GM19240 (cell line): ENCODE measurements around the gene TNS1.
A peak's percentile ranks its signal among the peaks of the same experiment; 100 is the strongest.
"Not testable (repeated sequence)": the region's sequence is repeated elsewhere in the genome, so short reads cannot be mapped to it uniquely, and the experiment has no call there.

ENCODE experiments used
- DNase-seq: peaks from one replicate; pipeline ENCODE4 v3.0.0; 2011; ENCODE audit warnings: low spot score; ENCODE audit not compliant: insufficient read length

TNS1 gene

DNA sequence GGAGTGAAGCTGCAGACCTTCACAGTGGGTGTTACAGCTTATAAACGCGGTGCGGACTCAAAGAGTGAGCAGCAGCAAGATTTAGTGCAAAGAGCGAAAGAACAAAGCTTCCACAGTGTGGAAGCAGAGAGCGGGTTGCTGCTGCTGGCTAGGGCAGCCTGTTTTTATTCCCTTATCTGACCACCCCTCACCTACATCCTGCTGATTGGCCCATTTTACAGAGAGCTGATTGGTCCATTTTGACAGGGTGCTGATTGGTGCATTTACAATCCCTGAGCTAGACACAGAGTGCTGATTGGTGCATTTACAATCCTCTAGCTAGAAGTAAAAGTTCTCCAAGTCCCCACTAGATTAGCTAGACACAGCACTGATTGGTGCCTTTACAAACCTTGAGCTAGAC, 216.2 kb downstream of the TNS1 start:
- not testable (repeated sequence) for DNase-seq

DNA sequence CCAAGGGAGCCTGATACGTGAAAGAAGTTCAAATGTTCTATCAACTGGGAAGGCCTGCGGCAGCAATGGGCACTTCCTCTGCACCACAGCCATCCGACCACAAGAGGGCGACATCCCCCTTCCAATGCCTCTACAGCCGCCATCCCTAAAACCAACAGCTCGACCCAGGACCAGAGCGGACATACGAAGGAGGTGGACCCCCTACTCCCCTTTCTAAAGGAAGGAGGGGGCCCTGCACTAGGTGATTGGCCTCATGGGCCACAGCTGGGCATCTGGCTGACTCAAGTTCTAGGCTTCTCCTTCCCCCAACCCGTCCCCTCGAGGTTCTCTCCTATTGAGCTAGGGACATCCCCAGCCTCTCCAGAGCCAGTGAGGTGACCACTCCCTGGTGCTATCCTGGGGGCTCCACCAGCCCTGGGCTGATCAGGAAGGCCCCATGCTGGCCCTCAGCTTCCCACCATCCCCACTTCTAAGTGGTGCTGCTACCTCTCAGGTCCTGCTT, 217.2 kb downstream of the TNS1 start:
- DNase-seq, result peak; percentile 61

DNA sequence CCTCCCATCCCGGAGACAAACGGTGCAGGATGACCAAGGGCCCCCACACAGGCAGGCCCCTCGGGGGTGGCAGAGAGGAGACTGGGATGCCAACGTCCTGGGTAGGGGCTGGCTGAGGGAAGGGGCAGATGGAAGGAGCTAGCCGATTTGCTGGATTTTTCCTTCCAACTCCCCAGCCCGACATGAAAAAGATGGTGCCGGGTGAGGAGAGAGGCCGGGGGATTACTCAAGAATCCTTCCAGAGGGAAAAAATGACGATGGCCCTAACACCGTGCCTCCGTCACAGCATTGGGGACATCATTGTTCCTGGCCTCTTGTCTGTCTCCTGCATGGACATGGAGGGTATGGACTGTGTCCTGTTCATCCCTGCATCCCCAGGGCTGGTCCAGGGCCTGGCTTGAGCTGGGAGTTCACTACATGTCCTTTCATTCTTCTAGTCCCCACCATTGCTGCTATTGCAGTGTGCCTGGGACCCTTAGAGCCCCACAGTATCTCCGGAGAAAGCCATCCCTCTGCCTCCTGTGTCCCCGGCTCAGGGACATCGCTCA, 217.7 kb downstream of the TNS1 start:
- no peak for DNase-seq

DNA sequence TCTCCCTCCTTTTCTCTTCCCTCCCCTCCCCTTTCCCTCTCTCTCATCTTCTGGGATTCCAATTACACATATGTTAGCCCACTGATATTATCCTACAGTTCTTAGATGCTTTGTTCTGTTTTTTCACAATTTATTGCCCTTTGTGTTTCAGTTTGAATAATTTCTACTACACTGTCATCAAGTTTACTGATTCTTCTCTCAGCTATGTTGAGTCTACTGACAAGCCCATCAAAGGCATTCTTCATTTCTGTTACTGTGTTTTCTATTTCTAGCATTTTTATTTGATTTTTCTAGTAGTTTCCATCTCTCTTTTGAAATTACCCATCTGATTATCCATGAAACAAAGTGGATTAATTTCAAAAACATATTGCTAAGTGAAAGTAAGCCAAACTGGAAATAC, 219.6 kb downstream of the TNS1 start:
- DNase-seq, result no peak

DNA sequence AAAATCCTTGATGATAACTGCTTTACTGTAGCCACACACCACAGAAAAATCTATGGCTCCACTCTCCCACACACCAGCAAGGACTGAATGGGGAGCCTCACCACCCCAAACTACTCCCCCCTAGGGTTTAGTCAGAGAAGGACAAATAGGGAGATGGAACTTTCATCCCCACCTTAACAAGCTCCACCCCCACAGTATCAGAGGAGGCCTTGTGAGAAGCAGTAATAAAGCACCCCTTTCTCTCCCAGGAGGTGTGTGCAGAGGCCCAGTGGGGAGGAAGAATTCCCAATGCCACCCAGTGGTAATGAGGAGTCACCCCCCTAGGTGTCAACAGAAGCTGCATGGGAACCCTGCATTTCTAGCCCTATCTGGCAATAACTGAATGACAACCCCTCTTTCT, 224.9 kb downstream of the TNS1 start:
- DNase-seq, result no peak

DNA sequence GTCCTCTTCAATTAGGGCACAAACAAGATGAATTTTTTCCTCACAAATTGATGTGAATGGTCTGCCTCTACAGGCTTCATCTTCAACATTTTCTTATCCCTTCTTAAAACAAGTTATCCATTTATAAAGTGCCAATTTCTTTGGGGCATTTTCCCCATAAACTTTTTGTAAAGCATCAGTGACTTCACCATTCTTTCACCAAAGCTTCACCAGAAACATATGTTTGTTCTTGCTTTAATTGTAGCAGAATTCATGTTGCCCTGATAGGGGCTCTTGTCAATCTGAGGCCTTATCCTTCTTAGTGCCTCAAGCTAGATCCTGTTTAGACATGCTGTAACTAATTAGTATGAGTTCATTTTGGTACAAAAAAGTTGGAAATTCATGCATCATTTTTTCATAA, 226.2 kb downstream of the TNS1 start:
- no peak for DNase-seq

DNA sequence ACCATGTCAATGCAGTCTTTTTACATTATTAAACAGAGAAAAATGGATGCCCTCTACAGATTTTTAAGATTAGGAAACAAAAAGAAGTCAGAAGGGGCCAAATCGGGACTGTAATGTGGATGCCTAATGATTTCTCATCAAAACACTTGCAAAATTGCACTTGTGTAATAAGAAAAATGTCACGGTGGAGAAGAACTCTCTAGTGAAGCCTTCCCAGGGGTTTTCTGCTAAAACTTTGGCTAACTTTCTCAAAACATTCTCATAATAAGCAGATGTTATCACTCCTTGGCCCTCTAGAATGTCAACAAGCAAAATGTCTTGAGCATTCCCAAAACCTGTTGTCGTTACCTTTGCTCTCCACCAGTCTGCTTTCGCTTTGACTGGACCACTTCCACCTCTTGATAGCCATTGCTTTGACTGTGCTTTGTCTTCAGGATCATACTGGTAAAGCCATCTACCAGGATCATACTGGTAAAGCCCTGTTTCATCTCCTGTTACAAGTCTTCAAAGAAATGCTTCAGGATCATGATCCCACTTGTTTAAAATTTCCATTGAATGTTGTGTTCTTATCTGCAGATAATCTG, 226.8 kb downstream of the TNS1 start:
- DNase-seq, result no peak

DNA sequence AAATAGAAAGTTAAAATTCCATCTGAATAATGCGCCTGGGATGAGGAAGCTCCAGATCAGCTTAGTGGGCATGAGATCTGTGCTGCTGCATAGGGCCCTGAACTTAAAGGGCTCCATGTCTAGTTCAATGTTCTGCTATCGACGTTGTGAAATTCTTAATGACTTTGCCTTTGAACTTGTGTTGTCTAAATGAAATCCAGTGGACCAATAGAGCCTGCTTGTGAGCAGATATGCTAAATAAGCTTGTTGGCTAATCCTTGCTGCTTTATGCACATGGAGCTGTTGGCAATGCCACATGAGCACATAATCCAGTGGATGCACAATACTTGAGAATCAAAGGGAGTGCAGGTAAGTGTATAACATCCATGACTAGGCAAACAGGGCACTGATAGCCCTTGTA, 228.6 kb downstream of the TNS1 start:
- DNase-seq, result no peak

DNA sequence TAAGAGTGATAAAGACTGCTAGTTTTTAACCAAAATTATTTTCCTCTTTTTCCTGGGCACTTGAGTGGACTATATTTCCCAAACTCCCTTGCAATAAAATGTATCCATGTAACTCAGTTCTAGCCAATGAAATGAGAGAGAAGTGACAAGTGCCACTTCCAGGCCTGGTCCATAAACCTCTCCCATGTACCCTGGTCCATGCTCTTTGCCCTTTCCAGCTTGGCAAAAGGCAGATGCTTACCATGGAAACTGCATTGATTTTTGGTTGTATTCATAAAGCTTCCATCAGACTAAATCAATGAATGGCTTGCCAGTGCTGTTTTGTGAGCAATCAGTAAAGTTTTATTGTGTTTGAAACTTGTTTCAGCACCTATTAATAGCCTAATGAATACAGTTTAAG, 229.3 kb downstream of the TNS1 start:
- DNase-seq, result no peak

DNA sequence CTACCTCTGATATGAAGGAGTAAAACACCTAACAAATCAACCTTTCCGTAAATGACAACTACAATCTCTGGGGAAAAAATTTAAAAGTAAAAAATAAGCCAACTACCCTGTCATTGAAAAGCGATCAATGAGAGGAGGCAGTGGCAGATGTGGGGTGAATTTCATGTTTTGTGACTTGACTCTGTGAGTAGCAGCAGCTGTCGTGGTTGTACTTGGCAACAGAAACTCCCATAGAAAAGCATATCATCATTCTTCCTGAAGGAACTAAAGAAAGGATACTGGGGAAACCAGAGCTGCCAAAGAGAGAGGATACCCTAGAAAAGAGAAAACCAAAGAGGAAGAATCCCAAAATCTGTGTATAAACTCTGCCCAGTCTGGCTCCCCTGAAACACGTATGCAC, 236.4 kb downstream of the TNS1 start:
- no peak for DNase-seq

DNA sequence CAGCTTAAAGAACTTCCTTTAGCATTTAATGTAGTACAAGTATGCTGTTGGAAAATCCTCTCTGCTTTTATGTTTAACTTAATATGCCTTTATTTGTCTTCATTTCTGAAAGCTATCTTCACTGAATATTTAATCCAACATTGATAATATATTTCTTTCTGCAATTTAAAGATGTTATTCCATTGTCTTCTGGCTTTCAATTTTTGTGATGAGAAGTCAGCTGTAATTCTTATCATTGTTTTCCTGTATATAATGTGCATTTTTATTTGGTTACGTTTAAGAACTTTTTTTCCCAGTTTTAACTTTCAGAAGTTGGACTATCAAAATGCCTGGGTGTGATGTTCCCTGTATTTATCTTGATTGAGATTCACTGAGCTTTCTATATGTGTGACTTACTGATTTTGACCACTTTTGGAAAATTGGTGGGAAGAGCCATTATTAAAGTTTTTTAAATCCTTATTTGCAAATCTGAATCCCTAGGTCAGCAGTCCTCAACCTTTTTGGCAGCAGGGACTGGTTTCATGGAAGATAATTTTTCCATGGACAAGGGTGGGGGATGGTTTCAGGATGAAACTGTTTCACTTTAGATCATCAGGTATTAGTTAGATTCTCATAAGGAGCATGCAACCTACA, 241.0 kb downstream of the TNS1 start:
- DNase-seq, result no peak

DNA sequence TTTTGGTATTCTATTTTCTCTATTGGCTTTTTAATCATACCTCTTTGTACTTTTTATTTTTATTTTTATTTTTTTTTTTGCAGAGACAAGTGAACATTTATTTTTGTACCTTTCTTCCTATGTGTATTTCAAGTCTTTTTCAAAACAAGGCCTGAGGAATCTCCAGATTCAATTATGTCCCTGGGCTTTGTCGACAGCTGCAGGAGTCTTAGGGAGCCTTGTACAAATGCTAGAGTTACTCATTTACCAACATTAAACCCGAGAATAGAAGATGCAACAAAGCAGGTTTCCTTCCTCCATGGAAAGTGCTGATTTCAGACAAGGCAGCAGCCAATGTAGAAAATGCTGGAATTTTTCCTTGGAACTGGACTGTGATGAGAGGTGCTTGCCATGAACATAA, 242.8 kb downstream of the TNS1 start:
- DNase-seq, result no peak

DNA sequence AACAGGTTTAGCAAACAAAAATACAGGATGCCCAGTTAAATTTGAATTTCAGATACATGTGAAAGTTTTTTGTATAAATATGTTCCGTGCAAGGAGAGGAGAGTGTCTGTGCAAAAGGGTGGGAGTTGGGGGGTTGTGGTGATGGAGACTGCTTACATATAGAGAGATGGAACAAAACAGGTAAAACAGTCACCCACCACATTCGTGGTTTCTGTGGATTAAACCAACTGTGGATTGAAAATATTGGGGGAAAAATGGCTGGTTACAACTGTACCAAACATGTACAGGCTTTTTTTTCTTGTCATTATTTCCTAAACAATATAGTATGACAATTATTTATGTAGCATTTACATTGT, 245.7 kb downstream of the TNS1 start:
- no peak for DNase-seq

DNA sequence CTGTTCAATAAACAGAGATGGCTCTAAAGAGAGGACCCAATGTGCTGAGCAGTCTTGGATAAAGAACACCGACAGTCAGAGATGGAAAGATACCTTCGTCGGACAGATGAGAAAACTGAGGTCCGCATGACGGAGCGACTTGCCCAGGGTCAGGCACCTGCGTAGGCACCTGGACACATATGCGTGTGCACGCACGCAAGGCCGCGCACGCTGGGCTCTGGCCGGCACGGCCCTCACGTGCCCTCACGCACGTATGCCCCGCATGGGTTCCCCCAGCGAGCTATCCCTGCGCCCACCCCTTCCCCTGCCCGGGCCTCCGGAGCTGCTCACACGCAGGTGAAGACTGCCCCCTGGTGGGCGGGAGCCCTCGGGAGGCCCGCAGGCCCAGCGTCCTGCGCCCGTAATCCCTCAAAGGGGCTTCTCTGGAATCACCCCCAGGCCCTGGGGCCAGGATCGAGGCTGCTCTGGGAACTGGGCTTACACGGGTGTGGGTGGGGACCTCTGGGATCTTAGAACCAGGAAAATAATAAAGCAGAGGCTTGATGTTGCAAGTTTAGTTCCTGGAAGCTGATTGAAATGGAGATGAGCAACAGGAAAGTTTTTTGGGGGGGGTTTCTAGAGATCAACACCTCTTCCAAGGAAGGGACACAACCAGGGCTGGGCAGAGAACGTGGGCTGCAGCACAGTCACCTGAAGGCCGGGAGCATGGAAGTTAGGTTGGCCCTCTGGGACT, 246.3 kb downstream of the TNS1 start:
- peak; percentile 66 for DNase-seq

DNA sequence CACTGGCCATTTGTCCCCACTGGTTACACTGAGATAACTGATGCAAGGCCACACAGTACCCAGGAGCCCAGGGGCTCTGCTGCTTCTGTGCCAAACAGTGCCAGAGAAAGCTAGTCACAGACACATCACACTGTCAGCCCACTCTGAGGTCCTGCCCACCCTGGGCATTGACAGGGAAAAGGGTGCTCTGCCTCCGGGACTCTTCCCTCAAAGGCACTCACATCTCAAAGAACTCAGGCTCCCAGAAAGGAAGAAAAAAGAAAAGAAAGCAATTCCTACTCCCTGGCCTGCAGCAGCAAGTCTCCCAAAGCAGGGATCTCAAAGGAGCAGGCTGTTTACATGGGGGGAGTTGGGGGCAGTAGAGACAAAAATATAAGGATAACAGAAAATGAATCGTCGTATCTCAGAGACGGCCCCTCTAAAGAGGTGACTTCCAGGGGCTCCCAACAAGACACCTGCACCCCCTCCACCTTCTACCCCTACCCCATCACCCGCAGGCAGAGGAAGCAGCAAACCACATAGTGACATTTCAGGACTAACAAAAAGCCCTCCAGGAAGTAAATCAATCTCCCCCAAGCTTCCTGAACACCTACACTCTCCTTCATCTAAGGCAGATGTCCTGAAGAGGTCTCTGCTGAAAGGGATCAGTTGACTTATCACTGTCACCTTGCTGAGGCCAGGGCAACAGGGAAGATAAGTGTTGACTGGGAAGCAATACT, 247.6 kb downstream of the TNS1 start:
- no peak for DNase-seq

DNA sequence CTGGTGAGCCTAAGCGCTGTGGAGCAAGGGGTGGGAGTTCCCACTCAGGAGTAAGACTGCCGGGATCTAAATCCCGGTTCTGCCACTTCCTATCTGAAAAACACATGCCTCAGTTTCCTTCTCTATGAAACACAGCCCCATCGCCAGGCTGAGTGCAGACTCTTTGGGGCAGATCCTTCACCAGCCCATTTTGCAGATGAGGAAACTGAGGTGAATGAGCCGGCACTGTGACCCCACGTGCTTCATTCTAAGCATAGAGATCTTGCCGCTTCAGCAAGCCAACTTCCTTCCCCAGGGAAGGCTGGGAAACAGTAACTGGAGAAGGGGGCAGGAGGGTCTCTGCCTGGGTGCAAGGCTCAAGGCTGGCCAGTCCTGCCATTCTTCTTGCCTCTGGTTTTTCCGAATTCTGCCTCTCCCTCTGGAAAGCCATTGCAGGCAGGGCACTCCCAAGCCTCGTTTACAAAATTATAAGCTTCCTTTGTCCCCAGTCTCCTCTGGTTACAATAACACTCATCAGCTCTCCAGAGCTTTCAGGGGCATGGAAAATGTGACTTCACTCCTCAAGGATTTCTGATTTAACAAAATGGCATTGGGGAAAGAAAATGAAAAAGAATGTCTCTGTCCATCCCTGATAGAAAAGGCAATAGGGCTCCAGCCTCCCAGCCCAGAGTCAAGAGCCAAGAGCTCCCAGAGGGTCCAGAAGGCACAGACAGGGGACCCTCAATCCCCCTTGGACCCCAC, 249.2 kb downstream of the TNS1 start:
- no peak for DNase-seq

DNA sequence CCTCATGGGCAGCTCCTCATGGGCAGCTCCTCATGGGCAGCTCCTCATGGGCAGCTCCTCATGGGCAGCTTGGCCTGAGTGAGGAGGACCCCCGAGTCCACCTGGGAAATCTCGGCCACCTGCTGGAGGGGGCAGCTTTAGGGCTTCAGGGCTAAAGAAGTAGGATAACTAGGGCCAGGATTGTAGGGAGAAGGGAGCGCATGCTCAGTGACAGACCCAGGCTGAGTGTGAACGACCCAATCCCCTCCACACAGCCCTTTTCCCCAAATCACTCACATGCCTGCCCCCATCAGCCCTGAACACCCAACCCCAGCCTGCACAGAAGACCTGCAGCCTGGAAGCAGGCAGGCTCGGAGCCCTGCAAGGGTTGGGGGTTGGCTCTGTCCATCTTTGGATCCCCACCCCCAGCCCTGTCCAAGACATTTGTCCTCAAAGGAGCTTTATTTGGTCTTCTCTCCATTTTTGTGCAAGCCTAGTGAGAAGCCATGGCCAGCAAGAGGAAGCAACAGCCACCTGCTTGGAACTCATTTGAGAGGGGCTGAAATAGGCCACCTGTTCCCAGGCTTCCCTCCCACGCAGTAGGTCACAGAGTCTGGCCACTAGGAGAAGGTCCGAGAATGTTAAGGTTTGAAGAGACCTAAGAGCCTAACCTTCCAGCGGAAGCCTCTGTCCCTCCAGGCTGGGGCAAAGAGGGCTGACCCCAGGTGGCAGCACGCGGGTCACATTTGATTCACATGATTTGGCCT, 249.9 kb downstream of the TNS1 start:
- DNase-seq, result no peak

DNA sequence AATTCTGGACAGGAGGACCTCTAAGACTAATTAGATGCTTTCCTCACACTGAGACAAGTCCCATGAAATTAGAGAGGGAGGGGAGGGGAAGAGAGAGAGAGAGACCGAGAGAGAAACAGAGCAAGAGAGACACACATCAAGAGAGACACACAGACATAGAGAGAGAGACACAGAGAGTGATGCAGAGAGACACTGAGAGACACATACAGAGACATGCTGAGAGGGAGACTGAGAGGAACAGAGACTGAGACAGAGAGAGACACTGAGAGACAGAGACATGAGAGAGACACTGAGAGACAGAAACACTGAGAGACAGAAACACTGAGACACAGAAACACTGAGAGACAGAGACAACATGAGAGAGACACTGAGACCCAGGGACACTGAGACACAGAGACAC, 250.8 kb downstream of the TNS1 start:
- DNase-seq, result no peak

DNA sequence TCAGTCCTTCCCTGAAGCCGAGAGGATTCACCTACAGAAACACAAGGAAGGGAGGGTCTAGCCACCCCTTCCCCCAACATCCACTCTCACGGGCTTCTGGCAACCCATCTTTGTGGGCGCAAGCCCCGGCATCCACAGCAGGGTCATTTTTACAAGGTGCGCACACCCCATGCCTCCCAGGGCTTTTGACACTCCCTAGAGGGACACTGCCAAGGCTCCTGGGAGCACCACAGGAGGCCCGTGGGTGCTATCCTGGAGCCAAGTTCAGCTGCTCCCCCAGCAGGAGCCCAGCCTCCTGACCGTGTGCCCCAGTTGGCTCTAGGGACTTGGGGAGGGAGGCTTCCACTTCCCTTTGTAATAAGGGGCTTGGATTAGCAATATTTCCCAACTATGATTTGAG, 251.6 kb downstream of the TNS1 start:
- no peak for DNase-seq
